Neuronal stem cell (in vitro differentiated cells): Measurements from ENCODE around the gene PDE2A.
"Not testable (repeated sequence)": the region's sequence is repeated elsewhere in the genome, so short reads cannot be mapped to it uniquely, and the experiment has no call there.

Experiments used
- DNase-seq: peaks from one replicate; pipeline ENCODE4 v3.0.0-alpha.2; 2013; ENCODE audit warnings: low spot score
- H2AFZ ChIP-seq: one replicate; pipeline ENCODE4 v1.6.1; 2013; ENCODE audit warnings: mild to moderate bottlenecking, low read length, inconsistent platforms
- H2AK5ac ChIP-seq: 2 replicates; pipeline ENCODE4 v1.6.1; 2013; ENCODE audit warnings: low read depth, mild to moderate bottlenecking, inconsistent platforms, low read length, moderate library complexity, mixed read lengths
- H2BK120ac ChIP-seq: 2 replicates; pipeline ENCODE4 v1.6.1; 2013; ENCODE audit warnings: low read depth, mild to moderate bottlenecking, inconsistent platforms, low read length, moderate library complexity, mixed read lengths
- H2BK12ac ChIP-seq: one replicate; pipeline ENCODE4 v1.6.1; 2013; ENCODE audit warnings: low read length, inconsistent platforms
- H2BK15ac ChIP-seq: 2 replicates; pipeline ENCODE4 v1.6.1; 2013; ENCODE audit warnings: mild to moderate bottlenecking, low read length, inconsistent platforms, mixed read lengths
- H2BK5ac ChIP-seq: one replicate; pipeline ENCODE4 v1.6.1; 2013; ENCODE audit warnings: inconsistent platforms, mild to moderate bottlenecking, low read length, moderate library complexity
- H3K14ac ChIP-seq: one replicate; pipeline ENCODE4 v1.6.1; 2013; ENCODE audit warnings: low read length, inconsistent platforms
- H3K18ac ChIP-seq: 2 replicates; pipeline ENCODE4 v1.6.1; 2013; ENCODE audit warnings: low read length, inconsistent platforms
- H3K23ac ChIP-seq: 2 replicates; pipeline ENCODE4 v1.6.1; 2013; ENCODE audit warnings: low read depth, mild to moderate bottlenecking, mixed read lengths, low read length, inconsistent platforms; ENCODE audit not compliant: poor library complexity
- H3K27ac ChIP-seq: replicated peaks from 3 replicates; pipeline ENCODE4 v1.5.1; 2013; ENCODE audit warnings: low read length, inconsistent platforms
- H3K27me3 ChIP-seq, 3 experiments: 2 replicates each; pipeline ENCODE4 v1.6.1; 2013; ENCODE audit warnings: low read length in 3 of 3, mild to moderate bottlenecking in 2 of 3, inconsistent platforms in 1 of 3, low read depth in 1 of 3, mixed read lengths in 1 of 3, moderate library complexity in 1 of 3; ENCODE audit not compliant: control insufficient read depth in 3 of 3, insufficient read depth in 3 of 3
- H3K36me3 ChIP-seq, 2 donors: replicated peaks in 1 of 2; 2 replicates each; pipeline ENCODE4 v1.6.1; 2013; ENCODE audit warnings: low read length in 2 of 2; ENCODE audit not compliant: control insufficient read depth in 2 of 2, insufficient read depth in 2 of 2
- H3K4ac ChIP-seq: 2 replicates; pipeline ENCODE4 v1.6.1; 2013; ENCODE audit warnings: inconsistent platforms, mild to moderate bottlenecking, low read length, moderate library complexity
- H3K4me1 ChIP-seq, 2 donors: 1 replicate in 1 of 2; 2 replicates in 1 of 2; pipeline ENCODE4 v1.6.1; 2013; ENCODE audit warnings: low read length in 2 of 2, low read depth in 1 of 2; ENCODE audit not compliant: control insufficient read depth in 2 of 2, insufficient read depth in 1 of 2
- H3K4me2 ChIP-seq: one replicate; pipeline ENCODE4 v1.6.1; 2013; ENCODE audit warnings: mild to moderate bottlenecking, low read length, inconsistent platforms; ENCODE audit not compliant: insufficient read depth, poor library complexity, severe bottlenecking
- H3K4me3 ChIP-seq, 2 donors: 2 replicates each; pipeline ENCODE4 v1.5.1; 2013; ENCODE audit warnings: low read length in 2 of 2, mild to moderate bottlenecking in 2 of 2, inconsistent platforms in 1 of 2, moderate library complexity in 1 of 2
- H3K79me1 ChIP-seq: one replicate; pipeline ENCODE4 v1.6.1; 2013; ENCODE audit warnings: low read depth, mild to moderate bottlenecking, inconsistent platforms, low read length, moderate library complexity
- H3K9ac ChIP-seq: one replicate; pipeline ENCODE4 v1.6.1; 2013; ENCODE audit warnings: mild to moderate bottlenecking, low read depth, low read length, inconsistent platforms; ENCODE audit not compliant: poor library complexity
- H3K9me3 ChIP-seq, 2 donors: replicated peaks in 1 of 2; 2 replicates each; pipeline versions ENCODE3 to v1.6.1; 2013; ENCODE audit warnings: low read length in 2 of 2, mild to moderate bottlenecking in 2 of 2, inconsistent platforms in 1 of 2, low read depth in 1 of 2, mixed read lengths in 1 of 2, moderate library complexity in 1 of 2; ENCODE audit not compliant: control insufficient read depth in 2 of 2, insufficient read depth in 1 of 2
- H4K8ac ChIP-seq: one replicate; pipeline ENCODE4 v1.6.1; 2013; ENCODE audit warnings: low read depth, mild to moderate bottlenecking, inconsistent platforms, low read length, moderate library complexity
- H4K91ac ChIP-seq: one replicate; pipeline ENCODE4 v1.6.1; 2013; ENCODE audit warnings: low read length, low read depth, mild to moderate bottlenecking, inconsistent platforms; ENCODE audit not compliant: poor library complexity
- WGBS, 2 donors: extraction: QIAGEN DNeasy Blood & Tissue Kit; methylation state at CpG; one replicate each; pipeline ENCODE4 v1.1.7; 2013; ENCODE audit warnings: missing lambda C conversion rate in 2 of 2, mixed read lengths in 1 of 2; ENCODE audit not compliant: insufficient read length in 2 of 2, insufficient replicate concordance in 1 of 2; ENCODE audit errors: extremely low coverage in 2 of 2; 5-methylcytosine and 5-hydroxymethylcytosine counted together

The PDE2A gene

DNA sequence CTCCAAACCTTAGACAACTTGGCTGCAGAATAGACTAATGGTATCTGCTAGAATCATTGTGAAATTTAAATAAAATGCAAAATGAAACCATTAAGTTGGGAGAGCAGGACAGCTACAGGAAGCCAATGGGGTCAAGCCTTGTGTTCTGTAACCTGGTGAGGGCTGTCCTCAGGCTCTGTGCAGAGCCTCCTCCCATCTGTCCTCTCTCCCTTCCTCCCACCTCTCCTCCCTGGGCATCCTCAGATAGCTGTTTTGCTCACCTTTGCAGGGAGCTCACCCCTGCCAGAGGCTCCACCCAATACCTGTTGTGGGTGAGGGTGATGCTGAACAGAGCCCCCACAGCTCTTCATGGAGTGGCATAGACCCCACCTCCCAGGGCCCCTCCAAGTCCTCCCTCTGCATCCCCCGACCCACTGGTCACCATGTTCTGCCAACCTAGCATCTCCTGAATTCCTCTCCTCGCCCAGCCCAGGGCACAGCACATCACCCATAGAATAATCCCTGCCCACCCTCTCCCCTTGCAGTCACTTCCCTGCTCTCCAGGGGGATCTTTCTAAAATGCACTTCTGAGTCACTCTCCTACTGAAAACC lies 100.3 kb downstream of the PDE2A start:
- no CpG with 5 or more reads among the region's 2 CpGs for WGBS, 2 donors
- no peak overlapping the region for H3K4me3 ChIP-seq
- no peak overlapping the region for H3K4ac ChIP-seq
- H3K27me3 ChIP-seq: peaks cover 0 to 15% (median 3%) of the 10 kb centered on the region in 3 experiments
- H4K91ac ChIP-seq: no peak overlapping the region
- H3K36me3 ChIP-seq: no peaks in the 10 kb centered on the region
- no peak overlapping the region for H3K23ac ChIP-seq
- no peaks in the 10 kb centered on the region for H3K79me1 ChIP-seq
- no peak overlapping the region for H2BK15ac ChIP-seq
- H3K18ac ChIP-seq: no peak overlapping the region
- no peak overlapping the region for H4K8ac ChIP-seq
- H2BK120ac ChIP-seq: no peak overlapping the region
- H3K4me1 ChIP-seq: peaks cover 2 to 3% of the 10 kb centered on the region in 2 donors
- no peak overlapping the region for H2BK5ac ChIP-seq
- no peak overlapping the region for H3K9ac ChIP-seq
- no peak for DNase-seq
- H2BK12ac ChIP-seq: no peak overlapping the region
- H3K14ac ChIP-seq: no peak overlapping the region
- H2AK5ac ChIP-seq: no peak overlapping the region
- no peak overlapping the region for H3K27ac ChIP-seq
- H3K4me2 ChIP-seq: no peak overlapping the region
- no peaks in the 10 kb centered on the region for H3K9me3 ChIP-seq
- H2AFZ ChIP-seq: no peak overlapping the region

DNA sequence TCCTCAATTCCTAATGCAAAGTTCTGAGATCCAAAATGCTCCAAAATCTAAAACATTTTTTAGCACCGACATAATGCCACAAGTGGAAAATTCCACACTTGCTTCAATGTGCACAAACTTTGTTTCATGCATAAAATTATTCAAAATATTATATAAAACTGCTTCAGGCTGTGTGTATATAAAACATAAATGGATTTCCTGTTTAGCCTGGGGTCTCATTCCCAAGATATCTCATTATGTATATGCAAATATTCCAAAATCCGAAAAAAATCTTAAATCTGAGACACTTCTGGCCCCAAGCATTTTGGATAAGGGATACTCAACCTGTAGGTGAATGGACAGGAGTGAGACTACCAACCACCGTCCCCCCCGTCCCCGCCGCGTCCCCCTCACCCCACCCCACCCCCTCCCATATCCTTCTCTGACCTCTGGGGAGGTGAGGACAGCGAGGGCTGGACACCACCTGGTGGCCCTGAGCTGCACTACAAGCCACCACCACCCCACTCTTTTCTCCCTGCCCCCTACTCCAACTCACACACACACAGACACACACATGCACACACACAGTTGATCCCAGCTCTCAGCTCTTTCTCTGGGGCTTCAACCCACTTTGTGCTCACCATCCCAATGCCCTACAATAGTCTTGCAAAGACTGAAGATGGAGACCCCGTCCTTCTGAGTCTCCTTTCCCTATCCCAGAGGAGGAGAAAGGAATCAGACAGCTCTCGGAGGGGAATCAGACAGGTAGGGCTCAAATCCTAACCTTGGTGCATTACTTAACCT lies 101.0 kb downstream of the PDE2A start:
- H4K8ac ChIP-seq: no peak overlapping the region
- H3K9ac ChIP-seq: no peak overlapping the region
- H4K91ac ChIP-seq: no peak overlapping the region
- H3K27me3 ChIP-seq: peaks cover 0 to 15% (median 3%) of the 10 kb centered on the region in 3 experiments
- no peak overlapping the region for H3K4me3 ChIP-seq
- no peak overlapping the region for H2BK5ac ChIP-seq
- no CpG with 5 or more reads among the region's 10 CpGs for WGBS, 2 donors
- H2BK12ac ChIP-seq: no peak overlapping the region
- H2AFZ ChIP-seq: no peak overlapping the region
- no peaks in the 10 kb centered on the region for H3K36me3 ChIP-seq
- H3K27ac ChIP-seq: no peak overlapping the region
- DNase-seq: peak; percentile 56
- H3K79me1 ChIP-seq: no peaks in the 10 kb centered on the region
- H2BK15ac ChIP-seq: no peak overlapping the region
- no peak overlapping the region for H2BK120ac ChIP-seq
- no peak overlapping the region for H3K18ac ChIP-seq
- no peak overlapping the region for H2AK5ac ChIP-seq
- no peak overlapping the region for H3K4ac ChIP-seq
- H3K4me2 ChIP-seq: no peak overlapping the region
- H3K4me1 ChIP-seq: peaks cover 2 to 3% of the 10 kb centered on the region in 2 donors
- H3K23ac ChIP-seq: no peak overlapping the region
- no peaks in the 10 kb centered on the region for H3K9me3 ChIP-seq
- no peak overlapping the region for H3K14ac ChIP-seq

DNA sequence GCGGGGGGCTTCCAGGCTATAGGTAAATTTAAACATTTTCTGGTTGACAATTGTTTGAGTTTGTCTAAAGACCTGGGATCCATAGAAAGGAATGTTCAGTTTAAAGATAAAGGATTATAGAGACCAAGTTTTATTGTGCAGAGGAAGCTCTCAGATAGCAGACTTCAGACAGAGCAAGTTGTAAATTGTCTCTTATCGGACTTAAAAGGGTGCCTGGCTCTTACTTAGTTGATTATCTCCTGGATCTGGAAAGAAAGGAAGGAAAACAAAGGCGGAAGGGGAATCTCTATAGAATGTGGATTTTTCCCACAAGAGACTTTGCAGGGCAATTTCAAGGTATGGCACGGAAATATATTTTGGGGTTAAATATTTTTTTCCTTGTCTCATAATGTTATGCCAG lies 101.7 kb downstream of the PDE2A start:
- not testable (repeated sequence) for DNase-seq, H3K36me3 ChIP-seq, H3K4me1 ChIP-seq, H2AFZ ChIP-seq, H3K9ac ChIP-seq, H3K79me1 ChIP-seq, H3K4me3 ChIP-seq, H3K9me3 ChIP-seq, H2BK15ac ChIP-seq, H3K4ac ChIP-seq, H3K23ac ChIP-seq, H2BK120ac ChIP-seq, H3K27ac ChIP-seq, H2BK5ac ChIP-seq, H2AK5ac ChIP-seq, H4K91ac ChIP-seq, H2BK12ac ChIP-seq, H3K14ac ChIP-seq, H3K18ac ChIP-seq, H4K8ac ChIP-seq, H3K4me2 ChIP-seq
- WGBS, 2 donors: no CpG with 5 or more reads among the region's 4 CpGs
- H3K27me3 ChIP-seq: peaks cover 0 to 15% (median 3%) of the 10 kb centered on the region in 3 experiments

DNA sequence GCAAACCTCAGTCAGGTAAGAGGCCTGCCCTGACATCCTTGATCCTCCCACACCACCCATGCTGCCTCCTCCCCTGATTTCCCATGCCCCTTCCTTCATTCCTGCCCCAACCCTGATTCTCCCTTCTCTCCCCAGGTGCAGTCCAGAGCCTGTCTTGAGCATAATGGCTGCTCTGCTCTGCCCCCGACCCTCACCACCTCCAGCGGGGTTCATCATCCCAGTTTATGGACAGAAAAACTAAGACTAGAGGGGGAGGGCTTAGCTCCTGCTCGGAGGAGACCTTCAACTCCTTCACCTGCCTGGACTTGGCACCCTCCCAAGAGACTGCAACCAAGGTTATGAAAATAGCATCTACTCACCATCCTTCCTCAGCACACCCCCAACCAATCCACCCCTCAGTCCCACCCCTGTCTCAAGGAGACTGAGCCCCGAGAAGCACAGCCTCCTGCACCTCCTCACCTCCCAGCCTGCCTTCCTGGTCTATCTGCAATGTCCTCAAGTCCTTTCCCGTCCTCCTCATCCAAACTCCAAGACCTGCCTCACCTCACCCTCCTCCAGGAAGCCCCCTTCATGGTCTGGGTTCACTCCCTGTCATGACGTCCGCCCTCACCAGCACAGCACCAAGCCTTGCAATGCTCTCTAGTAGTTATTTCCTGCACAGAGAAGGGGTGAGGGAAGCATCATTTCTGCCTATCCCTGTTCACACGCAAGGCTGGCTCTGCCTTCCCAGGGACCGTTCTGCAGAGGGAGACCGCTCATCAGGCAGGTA lies 103.1 kb downstream of the PDE2A start:
- no peaks in the 10 kb centered on the region for H3K9me3 ChIP-seq

More for the DNA sequence above, 103.1 kb downstream of the PDE2A start:
- Histone ChIP-seq H3K4me2 (no peak overlapping the region), H3K36me3 (no peaks in the 10 kb centered on the region), H3K4ac (no peak overlapping the region), H2BK12ac (no peak overlapping the region), H2BK120ac (peak overlapping the region; percentile 68), H3K18ac (peak overlapping the region; percentile 44), H3K9ac (no peak overlapping the region), H3K4me3 (no peak overlapping the region), H3K14ac (peak overlapping the region; percentile 47), H2AK5ac (peak overlapping the region; percentile 94), H3K27me3 (peaks cover 0 to 15% (median 0%) of the 10 kb centered on the region in 3 experiments), H3K23ac (peak overlapping the region; percentile 1), H3K4me1 (peaks cover 2 to 3% of the 10 kb centered on the region in 2 donors), H3K79me1 (no peaks in the 10 kb centered on the region), H4K8ac (no peak overlapping the region), H2BK15ac (peak overlapping the region; percentile 62), H2BK5ac (peak overlapping the region; percentile 11), H2AFZ (no peak overlapping the region), H3K27ac (no peak overlapping the region), H4K91ac (no peak overlapping the region)
- no CpG with 5 or more reads among the region's 10 CpGs for WGBS, 2 donors
- DNase-seq: no peak
